Stimulated activated naive CD4-positive, alpha-beta T cell treated with Interleukin-2 at 50 U/mL for 16 hours (primary cell): Measurements from ENCODE around the gene KCNG4.
A peak's percentile ranks its signal among the peaks of the same experiment; 100 is the strongest.
"Not testable (repeated sequence)": the region's sequence is repeated elsewhere in the genome, so short reads cannot be mapped to it uniquely, and the experiment has no call there.

ENCODE experiments used
- DNase-seq: peaks from one replicate; lab custom pipeline; 2025; lab: John Stamatoyannopoulos, UW

Gene KCNG4

DNA sequence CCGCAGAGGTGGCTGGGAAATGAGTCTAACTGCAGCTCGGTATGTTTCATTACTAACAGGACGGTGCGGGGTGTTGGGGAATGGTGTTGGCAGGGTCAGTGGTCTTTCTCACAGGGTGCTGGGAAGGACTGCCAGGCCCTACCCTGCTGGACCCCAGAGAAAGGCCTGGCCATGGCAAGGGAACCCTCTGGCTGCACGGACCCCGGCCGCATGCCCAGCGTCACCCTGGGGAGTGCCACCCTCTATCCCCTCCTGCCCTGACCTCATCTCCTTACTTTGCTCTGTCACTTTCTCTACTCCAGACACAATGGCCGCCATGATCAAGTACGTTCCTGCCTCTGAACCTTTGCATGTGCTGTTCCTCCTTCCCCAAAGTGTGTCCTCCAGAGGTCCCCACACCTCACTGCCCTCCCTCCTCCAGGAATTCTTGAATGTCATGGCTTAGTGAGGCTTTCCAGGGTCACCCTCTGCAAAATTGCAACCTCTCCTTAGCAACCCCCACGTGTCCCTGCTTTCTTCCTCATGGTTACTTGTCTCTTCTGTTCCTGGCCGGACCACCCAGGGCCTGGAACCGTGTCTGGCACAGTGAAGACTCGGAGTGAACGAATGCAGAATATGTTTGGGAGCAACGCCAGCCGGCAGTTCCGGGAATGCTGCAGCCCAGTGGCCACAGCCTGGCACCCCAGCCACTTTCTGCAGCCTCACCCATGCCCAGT lies 33.7 kb downstream of the KCNG4 start:
- DNase-seq: no peak

DNA sequence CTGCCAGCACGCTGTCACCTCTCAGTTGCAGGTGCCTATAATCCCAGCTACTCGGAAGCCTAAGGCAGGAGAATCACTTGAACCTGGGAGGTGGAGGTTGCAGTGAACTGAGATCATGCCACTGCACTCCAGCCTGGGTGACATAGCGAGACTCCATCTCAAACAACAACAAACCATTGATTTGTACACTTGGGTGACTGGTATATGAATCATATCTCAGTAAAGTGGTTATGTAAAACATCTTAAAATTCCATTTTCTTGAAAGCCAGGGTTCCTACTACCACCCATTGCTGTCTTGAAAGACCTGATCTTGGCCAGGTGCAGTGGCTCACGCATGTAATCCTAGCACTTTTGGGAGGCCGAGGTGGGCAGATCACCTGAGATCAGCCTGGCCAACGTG lies 34.7 kb downstream of the KCNG4 start:
- not testable (repeated sequence) for DNase-seq

DNA sequence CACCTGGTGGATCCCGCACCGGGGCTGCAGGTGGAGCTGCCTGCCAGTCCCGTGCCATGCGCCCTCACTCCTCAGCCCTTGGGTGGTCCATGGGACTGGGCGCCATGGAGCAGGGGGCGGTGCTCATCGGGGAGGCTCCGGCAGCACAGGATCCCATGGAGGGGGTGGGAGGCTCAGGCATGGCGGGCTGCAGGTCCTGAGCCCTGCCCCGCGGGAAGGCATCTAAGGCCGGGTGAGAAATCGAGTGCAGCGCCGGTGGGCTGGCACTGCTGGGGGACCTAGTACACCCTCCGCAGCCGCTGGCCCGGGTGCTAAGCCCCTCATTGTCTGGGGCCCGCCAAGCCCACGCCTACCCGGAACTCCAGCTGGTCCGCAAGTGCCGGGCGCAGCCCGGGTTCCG lies 35.3 kb downstream of the KCNG4 start:
- DNase-seq: not testable (repeated sequence)

GRCh38 chr16:84199861-84200260 lies 40.0 kb downstream of the KCNG4 start:
- DNase-seq: no peak

- no peak for DNase-seq
Measured at GRCh38 chr16:84199097-84199496, 40.7 kb downstream of the KCNG4 start.

GRCh38 chr16:84198401-84198800 lies 41.4 kb downstream of the KCNG4 start:
- no peak for DNase-seq

DNA sequence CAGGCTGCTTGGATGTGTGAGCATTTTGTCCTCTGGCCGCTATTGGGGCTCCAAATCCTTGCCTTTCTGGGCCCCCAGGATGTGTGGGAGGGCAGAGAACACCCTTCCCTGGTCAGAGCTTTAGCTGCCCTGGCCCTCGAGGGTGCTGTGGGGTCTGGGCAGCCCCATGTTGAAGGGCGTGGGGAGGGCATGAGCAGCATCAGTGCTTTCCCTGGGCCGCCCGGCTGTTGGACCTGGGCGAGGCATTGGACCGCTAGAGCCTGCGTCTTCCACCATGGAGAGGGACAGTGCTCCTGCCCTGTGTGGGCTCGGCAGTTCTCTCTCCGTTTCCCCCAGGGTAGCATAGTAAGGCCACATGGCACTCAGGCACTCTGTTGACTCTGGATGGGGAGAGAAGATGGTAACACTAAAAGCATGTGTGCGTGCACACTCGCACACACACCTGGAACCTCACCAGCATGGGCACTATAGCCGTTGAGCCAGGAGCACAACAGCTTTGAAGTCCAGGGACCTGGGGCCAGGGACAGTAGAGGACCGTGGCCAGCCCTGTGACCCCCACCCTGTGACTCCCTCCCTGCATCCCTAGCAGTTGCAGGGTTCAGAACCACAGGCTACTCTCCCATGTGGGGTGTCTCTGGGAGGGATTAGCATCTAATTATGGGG lies 42.2 kb downstream of the KCNG4 start:
- DNase-seq: no peak

- DNase-seq: no peak
Measured at GRCh38 chr16:84196727-84197394, 43.0 kb downstream of the KCNG4 start.

- DNase-seq: no peak
Measured at GRCh38 chr16:84196101-84196500, 43.7 kb downstream of the KCNG4 start.

GRCh38 chr16:84195201-84196093 lies 44.4 kb downstream of the KCNG4 start:
- DNase-seq: no peak

DNA sequence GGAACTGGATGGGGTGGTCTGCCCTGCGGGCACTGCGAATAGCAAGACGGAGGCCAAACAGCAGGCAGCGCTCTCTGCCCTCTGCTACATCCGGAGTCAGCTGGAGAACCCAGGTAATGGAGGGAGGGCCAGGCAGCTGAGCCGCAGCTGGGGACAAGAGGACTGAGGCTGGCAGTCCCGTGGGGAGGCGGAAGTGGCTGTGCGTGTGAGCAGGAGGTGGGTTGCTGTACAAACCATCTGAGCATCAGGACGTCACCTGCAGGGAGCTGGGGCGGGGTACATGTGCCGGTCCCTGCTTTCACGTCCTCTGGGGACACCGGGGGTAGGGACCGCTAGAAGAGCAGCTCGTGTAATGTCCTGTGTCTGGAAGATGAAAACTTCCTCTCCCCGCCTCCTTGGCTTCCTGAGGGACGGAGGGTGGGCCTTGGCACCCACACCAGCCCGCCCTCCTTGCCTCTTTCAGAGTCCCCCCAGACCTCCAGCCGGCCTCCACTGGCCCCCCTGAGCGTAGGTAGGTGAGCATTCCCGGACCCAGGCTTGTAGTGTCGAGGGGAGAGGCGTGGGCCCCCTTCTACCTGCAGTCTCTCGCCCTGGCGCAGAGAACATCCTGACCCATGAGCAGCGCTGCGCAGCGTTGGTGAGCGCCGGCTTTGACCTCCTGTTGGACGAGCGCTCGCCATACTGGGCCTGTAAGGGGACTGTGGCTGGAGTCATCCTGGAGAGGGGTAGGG lies 45.2 kb downstream of the KCNG4 start:
- DNase-seq: no peak

DNA sequence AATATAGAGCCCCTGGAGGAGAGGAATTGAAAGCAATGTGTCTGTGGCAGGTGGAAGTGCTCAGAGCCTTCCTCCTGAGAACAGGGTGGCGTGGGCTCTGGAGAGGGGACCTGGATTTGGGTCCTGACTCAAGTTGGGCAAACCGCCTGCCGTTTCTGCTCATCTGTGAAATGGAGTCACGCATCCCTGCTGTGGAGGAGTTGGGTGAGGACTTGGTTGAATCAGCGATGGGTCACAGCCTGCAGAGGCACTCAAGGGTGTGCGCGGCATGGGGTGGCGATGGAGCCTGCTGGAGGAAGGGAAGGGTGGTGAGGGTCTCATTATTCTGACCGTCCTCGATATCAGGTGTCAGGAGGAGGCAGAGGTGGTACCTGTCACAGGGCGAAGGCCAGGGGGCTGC lies 45.8 kb downstream of the KCNG4 start:
- no peak for DNase-seq

DNA sequence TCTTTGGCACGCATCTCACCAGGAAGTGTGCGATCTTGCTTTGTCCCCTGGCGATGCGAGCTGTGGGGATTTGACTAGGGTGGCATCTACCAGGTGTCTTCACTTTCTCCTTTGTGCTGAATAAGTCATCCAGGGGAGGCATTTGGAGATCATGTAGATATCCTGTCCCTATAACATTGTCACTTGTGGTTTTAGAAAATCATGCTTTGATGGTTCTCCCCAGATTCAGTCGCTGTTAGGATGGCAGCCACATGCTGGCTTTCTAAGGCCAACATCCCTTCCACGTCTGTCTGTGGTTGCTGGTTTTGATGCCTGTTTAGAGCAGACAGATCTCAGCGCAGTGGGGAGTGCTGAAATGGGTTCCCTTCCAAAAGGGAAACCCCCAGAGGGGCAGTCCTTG lies 46.3 kb downstream of the KCNG4 start:
- no peak for DNase-seq

DNA sequence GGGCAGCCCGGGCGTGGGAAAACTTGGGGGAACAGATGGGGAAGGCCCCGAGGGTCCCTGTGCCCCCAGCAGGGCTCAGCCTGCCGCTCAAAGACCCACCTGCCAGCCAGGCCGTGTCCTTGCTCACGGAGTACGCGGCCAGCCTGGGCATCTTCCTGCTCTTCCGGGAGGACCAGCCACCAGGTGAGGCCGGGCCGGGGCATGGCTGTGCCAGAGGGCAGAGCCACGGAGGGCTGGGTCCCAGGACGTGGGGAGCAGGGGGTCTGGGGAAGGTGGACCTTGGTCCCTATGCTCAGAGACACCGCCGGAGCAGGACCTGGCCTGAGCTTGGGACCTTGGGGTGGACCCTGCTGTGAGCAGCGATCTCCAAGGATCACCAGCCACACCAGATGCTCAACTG lies 48.3 kb downstream of the KCNG4 start:
- DNase-seq: no peak

- no peak for DNase-seq
Measured at GRCh38 chr16:84190731-84191388, 49.0 kb downstream of the KCNG4 start, which contains the start of gene ADAD2. Gene ADAD2 (plus strand): TSS chr16:84191157. CDS start chr16:84191231, 74 bp downstream.

DNA sequence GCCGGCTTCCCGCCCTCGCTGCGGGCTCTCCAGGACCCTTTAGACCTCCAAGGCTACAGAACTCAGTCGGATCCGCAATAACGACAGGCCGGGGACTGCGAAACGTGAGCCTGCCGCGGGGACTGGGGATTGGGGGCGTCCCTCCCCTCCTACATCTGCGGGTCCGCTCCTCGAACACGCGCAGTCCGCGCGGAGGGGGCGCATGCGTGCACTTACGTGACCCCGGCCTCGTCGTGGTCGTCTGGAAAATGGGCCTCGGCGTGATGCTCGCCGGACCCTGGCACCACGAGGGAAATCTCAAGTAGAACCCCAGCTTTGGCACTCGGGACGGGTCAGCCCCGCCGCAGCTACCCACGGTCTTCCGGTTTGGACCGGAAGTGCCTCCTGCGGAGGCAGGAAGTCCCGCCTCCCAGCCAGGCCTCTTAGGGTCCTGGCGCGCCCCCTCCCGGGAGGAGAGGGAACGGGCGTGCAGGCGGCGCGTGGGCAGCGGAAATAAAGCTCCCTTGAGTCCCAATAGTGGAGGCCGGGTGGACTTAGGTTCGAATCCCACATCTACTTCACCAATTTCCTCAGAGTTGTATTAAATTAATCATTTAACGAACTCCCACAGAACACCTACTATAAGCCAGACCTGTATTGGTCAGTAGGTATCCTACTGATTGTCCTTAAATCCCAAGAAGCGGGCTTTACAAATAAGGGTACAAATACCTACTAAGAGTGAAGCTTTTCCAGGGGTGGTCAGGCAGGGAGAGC lies 53.0 kb downstream of the KCNG4 start, which contains the start of gene TAF1C:
Gene TAF1C (minus strand): TSS at position 373 of the 753 bp plus-strand sequence. CDS start 2,069 bp downstream, outside the sequence.
- peak; percentile 81 for DNase-seq

DNA sequence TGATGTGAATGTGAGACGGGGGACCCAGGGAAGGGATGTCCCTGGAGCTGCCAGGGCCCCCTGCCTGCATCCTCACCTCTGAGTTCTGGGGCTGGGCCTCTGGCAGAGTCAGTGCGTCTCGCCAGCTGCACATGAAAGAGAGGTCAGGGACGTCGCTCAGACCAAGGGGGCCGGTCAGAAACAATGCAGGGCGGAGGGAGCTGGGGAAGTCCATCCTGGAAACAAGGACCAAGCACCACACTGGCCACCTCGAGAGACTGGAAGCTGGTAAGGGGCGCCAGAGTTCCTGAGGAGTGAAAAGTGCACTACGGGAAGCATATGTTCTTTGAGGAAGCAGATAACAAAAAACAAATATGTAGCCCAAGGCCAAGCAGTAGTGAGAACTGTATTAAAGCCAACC lies 55.0 kb downstream of the KCNG4 start:
- DNase-seq: no peak

DNA sequence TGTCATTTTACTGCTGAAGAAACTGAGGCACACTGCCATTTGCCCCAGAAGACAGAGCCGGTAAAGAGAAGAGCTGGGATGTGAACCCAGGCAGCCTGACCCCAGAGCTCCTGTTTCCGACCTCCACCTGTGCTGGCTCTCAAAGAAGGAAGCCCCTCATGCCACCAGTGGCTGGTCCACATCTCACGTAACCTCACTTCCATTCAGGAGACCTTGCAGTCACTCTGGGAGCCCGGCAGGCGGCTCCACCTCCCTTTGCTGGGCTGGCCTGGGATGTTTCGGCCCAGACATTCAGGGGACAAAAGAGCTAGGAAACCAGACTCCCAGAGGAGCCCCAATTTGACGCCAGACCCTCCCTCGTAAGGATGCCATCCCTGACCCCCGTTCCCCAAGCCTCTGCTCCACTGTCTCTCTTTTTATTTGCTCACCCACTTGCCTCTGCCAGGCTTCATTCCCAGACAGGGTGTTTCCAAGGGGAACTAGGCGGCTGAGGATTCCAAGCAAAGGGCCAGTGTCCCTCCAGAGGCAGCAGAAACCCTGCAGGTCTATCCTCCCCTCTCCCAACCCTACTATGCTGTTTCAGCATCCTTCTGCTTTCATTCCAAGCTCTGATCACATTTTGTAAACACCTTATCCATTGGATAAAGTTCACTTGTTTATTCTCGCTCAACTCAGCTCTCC lies 55.8 kb downstream of the KCNG4 start:
- no peak for DNase-seq

GRCh38 chr16:84183572-84183875 lies 56.3 kb downstream of the KCNG4 start:
- DNase-seq: no peak
